NOMO-1 (cell line): ENCODE measurements around the gene CAMSAP1.

Experiments used
- DNase-seq, 2 experiments: peaks; one replicate each; lab custom pipeline; 2025; ENCODE audit not compliant: unreplicated experiment in 2 of 2; lab: John Stamatoyannopoulos, UW

CAMSAP1 gene

DNA sequence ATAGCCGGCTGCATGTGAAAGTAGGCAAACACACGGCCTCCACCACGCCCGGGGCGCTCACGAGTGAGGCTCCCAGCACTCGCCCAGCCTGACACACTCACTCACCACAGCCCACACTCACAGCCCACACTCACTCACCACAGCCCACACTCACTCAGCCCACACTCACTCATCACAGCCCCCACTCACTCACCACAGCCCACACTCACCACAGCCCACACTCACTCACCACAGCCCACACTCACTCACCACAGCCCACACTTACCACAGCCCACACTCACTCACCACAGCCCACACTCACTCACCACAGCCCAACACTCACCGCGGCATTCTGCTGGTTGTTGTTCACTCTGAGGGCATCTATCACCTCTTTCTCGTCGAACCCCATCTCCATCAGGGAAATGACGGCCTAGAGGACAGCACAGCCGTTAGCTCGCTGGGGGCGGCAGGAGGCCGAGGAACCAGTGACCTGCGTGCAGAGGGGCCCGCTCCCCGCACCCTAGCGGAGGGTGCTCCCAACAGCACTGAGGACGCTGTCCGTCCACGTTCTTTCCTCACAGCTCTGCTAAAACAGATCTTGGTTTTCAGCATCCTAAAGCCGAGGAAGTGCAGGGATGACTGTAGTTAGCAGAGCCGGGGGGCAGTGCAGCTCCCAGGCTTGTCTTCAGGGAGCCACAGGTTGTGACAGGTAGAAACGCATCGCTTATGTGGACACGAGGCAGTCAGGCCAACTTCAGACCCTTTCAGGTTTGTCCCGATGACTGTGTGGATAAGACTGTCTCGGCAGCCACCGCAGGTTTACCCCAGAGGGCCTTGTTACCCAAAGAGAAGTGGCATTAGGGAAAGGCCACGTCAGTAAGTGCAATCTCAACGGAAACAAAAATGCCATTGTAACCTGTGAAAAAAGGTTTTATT is 32.3 kb upstream of the CAMSAP1 start:
- DNase-seq = no peak

DNA sequence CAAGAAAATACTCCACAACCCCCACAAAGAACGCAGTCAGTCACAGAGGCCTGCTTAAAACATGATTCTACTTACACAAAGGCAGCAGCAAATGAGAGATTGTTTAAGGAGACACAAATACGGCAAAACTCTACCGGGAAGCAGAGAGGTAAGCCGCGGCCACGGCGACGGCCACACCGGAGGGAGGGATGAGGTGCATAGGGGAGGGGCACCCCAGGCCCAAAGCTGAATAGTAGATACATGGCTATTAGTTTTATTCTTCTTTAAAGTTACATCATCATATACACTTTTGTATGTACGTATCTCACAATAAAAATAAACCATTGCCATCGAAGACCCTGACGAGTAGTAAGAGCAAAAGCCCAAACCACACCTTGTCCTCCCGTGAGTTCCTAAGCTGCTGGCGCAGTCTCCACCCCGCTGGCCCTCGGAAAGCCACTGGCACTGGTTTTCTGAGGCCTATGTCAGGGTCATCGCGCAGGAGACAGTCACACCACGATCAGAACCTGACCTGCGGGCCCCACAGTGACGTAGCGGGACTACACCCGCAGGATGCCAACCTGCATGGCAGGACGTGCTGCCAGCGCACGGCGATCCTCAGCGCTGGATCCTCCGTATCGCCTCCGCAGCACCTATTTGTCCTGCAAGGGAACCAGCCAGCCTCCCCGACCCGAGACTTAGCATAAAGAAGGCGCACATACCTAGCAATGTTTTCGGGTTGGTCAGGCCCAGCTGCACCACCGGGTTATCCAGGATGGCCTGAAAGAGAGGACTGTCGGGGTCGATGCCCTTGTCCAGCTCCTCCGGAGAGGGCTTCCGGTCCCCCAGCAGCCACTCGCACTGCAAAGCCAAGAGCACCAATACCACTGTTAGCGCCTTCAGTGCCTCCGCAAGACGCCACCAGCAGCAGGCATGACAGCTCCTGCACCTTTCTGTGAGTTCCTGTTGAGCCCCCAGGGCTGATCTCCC is 30.5 kb upstream of the CAMSAP1 start:
- DNase-seq = no peak

DNA sequence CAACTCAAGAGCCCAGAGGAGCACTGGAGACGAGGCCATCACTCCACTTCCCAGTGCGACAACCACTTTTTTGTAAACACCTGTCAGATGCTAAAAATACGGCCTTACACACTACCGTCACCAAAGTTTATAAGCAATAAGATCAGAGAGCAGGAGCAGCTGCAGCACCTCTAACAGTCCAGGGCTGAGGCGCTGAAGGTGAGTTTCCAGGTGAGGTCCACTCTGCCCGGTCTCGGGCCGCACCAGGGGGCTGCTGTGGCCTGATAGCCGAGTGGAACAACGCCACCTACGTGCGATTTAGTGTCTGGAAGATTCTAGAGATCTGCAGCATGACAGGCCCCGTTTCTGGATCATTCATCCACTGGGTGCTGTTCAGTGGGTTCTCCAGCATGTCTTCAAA is 25.8 kb upstream of the CAMSAP1 start:
- DNase-seq = no peak

DNA sequence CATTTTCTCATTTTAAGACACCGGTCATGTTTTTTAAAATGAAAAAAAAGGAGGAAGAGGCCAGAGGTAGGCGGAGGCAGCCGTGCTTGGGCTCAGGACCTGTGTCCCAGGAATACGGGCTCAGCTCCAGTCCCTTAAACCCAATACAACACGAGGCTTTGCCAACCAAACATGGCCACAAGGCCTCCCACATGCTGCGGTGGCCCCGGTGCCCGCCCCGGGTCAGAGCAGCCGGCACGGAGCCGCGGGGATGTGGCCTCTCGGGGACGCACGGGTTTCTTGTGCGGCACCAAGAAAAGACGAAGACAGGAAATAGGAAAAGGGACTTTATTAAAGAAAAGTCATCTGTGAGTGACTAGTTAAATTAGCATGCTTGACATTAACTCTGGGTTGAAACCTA is 25.3 kb upstream of the CAMSAP1 start:
- DNase-seq = no peak

DNA sequence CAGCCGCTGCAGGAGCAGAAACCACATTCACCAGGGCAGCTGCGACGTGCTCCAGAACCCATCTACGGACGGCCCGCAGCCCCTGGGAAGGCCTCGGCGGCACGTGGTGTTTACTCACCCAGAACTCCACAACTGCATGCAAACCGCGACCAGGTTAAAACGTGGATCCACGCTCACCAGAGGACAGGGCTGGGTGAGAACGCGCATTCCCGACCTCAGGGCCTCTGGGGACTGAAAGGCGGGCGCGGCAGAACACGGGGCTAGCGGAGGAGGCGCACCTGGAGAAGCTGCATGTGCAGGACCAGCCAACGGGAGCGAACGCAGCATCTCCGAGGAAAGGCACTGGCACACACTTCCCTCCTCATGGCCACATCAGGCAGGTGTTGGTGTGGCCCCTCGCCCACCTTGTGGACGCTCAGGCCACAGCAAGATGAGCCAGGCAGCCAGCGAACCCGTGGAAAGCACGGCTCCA is 24.0 kb upstream of the CAMSAP1 start:
- no peak for DNase-seq

DNA sequence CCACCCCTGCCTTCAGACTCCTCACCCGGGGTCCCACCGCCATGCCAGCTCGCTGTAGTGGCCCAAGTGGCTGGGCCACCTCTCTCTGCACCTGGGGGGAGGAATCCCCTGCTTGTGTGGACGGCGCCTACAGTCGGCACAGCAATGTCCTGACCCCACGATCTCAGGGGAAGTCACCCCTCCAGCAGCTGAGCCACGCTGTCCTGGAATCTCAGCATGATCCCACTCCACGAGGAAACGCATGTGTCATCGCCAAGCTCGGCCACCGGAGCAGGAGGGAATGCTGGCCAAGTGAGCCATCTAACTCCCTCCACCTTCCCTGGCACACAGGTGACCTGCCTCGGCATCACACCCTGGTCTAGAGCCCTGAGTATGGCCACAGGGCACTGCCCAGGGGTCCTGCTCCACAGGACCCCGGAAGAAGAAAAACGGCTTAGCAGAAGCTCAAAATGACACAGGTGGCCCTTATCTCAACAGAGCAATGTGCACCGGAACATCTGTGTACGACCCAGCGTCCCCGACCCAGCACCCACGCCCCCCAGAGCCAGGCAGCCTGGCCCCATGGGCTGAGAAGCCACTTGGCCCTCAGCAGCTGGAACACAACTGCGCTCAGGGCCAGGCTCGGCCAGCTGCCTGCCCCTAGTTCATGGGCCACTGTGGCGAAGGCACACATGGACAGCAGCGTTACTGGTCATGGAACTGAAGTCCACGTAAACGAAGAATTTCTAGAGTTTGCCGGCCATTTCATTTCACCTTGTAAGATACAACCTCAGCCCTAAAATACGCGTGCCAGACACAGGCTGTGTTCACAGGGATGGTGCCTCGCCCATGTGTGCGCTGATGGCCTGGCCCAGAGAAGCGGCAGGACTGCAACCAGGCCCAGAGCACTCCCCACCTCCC is 23.4 kb upstream of the CAMSAP1 start:
- no peak for DNase-seq

DNA sequence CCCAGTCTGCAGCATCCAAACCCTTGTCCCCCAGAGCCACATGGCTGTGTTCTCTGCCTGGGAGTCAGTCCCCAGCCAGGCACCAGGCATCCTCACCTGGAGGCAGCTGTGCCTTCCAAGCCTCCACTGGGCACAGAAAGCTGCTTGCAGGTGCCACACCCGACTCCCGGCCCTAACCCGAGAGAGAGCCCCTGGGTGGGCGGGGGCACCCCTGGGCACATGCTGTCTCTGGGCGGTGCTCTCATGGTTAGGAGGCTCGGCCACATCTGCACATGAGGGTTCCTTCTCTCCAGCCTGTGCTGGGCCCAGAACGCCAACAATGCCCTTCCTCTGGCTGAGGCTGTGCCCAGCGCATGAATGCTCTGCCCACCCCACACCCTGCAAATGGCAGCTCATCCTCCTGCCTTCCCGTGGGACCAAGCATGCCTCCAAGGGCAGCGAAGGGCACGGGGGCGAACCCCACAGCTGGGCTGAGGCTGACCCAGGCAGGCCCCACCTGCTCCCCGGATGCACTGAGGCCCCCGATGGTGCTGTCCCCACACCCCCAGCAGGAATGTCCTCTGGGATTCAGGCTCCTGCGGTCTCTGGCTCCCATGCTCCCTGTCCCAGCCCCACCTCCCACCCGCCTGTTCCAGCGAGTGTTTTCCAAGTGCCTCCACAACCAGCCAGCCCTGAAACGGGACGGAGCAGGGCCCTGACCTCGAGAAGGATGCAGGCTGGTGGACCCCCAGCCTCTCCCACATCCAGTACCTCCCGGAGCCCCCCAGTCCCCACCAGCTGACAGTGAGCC is 22.5 kb upstream of the CAMSAP1 start:
- no peak for DNase-seq

DNA sequence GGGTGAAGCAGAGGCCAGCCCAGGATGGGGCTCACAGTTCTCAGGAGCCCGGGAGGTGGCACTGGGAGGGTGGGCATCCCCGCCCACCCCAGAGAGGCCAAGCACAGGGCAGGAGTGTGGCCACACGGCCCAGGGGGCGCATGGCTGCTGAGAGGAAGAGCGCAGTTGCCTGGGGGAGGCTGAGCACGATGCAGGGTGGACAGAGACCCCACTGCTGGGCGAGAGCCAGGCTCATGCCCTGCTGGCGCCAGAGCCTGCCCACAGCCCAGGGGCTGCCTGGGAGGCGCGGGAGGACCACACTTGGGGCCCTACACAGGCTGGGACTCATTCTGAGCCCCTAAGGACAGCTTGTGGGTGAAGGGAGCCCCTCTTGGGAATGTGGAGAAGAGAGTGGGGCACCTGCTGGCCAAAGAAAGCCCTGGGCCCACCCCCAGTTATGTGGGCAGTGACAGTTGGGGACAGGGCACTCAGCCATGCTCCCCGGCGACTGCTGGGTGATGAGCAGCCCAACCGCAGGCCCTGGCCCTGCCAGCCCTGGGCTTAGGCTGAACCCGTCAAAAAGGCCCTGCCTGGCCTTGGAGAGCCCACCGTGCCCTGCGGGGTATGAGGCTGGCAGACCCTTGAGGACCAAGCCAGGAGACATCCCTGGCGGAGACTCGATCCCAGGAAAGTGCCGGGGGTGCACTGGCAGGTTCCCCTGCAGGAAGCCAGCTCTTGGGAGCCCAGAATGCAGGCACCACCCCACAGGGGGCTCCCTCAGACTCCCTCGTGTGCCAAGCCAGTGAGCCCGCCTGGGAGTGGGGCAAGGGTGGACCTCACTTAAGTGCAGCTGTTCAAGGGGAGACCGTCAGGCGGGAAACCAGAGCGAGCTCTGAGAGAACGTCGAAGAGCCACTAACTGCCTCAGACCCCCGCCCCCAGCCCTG is 21.6 kb upstream of the CAMSAP1 start:
- no peak for DNase-seq

DNA sequence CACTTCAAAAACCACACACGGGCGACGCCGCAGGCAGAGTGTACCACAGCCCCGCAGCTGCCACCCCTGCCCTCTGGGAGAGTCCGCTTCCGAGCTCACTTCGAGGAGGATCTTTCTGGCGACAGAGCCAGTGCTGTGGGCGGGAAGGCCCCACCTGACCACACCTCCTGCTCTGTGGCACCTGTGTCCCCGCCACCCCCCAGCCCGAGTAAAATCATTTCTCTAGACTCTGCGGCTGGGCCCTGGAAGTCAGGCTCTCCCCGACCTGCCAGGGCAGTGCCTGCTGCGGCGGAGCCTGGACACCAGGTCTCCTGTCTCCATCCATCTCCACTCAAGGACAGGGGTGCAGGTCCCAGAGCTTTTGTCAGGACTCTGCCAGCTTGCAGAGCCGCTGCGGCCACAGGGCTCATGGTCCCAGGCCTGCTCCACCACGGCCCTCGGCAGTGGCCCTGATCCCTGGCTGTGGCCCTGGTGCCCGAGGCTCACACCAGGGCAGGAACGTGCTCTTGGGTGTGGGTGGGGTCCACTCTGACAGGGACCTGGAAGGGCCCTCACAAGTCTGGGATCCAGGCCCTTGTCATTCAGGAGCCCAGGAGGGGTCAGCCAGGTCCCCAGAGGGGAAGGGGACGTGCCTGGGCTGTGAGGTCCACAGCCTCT is 20.9 kb upstream of the CAMSAP1 start:
- no peak for DNase-seq

DNA sequence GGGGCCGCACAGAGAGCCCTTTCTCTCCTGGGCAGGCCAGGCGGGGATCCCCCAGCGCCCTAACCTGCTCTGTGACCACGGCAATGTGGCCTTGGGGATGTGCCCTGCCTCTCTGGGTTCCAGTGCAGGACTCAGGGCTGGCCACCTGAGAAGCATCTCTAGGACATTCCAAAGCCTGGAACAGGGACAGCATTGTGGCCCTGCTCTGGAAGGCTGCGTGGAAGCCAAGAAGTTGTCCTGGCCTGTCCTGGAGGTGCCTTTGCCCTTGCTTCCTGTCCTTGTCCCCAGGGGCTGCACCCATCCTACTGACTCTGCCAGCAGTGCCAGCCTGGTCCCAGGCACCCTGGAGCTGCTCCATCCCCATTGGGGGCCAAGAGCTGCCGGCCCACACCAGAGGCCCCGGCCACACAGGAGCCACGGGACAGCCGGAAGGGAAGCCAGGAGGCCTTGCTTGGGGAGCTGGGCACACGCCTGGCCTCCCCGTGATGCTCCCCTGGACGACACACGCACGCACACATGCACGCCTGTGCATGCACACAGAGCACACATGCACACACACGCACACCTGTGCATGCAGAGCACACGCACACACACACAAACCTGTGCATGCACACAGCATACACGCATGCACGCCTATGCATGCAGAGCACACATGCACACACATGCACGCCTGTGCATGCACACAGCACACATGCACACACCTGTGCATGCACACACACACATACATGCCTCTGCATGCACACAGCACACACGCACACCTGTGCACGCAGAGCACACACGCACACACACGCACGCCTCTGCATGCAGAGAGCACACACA is 20.1 kb upstream of the CAMSAP1 start:
- no peak for DNase-seq

DNA sequence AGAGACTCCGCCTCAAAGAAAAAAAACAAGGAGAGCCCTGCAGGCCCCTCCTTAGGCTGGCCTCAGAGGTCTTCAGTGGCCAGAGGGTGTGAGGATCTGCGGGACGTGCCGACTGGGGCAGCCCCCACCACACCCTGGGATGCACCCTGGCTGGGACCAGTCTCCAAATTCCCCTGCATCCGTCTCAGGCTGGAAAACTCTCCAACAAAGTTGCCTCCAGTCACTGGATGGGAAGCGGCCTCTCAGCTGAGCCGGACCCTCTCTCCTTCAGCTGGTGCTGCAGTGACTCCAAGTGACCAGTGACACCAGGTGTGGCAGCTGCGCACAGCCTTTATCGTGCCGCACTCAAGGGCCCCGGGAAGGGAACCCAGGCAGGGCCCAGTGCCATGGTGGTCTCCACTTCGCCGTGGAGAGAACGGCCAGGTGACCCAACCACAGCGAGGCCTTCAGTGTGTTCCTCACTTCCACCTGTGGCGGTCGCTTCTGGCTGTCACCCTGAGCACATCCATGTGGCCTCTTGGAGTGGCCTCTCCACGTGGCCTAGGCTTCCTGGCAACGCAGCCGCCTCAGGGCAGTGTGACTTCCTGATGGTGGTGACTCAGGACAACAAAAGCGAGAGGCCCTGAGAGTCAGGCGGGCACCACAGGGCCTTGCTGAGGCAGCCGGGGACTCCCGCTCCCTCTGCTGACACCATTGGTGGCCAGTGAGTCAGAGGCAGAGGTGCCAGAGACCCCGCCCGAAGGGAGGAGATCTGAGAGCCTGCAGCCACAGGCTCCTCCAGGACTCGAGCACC is 19.3 kb upstream of the CAMSAP1 start:
- DNase-seq = peak; percentile 76 to 87

DNA sequence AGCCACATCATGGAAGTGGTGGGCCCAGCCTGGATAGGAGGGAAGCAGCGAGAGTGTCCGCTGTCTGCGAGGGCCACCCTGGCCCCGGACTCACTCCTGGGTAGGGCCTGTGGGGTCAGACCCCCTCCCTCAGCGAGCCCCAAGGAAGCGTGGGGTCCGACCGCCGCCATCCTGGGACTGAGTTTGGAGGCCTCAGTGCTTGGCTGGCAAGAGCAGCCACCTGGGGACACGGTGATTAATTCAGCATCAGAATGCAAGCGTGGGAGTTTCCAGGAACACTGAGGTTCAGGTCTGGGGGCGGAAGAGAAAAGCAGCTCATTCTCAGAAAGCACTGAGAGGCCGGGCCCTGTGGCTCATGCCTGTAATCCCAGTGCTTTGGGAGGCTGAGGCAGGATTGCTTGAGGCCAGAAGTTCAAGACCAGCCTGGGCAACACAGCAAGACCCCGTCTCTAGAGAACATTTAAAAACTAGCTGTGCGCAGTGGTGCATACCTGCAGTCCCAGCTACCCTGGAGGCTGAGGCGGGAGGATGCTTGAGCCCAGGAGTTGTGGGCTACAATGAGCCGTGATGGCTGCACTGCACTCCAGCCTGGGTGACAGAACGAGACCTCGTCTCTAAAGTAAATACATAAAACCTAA is 18.3 kb upstream of the CAMSAP1 start:
- no peak for DNase-seq

DNA sequence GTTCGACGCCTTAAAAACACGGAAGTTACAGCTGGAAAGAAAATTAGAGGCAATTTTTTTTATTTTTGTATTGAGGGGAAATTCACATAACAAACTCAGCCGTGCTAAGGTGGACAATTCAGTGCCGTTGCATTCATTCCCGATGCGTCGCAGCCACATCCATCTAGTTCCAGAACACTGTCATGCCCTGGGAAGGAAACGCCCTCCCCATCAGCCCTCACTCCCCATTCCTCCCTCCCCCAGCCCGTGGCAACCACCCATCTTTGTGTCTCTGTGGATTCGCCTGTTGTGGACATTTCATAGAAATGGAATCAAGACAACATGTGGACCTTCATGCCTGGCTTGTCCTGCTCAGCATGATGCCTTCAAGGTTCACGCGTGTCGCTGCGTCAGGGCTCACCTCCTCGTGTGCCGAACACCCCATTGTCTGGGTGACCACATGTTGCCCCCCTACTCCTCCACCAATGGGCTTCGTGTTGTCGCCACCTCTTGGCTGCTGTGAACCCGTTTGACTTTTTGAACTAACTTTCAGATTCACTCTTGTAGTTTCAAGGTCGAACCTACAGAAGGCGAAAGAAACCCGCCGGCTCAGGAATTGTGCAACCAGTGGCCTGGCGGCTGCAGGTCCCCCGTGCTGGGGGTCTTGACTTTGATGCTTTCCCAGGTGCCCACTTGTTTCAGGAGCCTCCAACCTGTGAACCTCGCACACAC is 17.4 kb upstream of the CAMSAP1 start:
- DNase-seq = no peak

DNA sequence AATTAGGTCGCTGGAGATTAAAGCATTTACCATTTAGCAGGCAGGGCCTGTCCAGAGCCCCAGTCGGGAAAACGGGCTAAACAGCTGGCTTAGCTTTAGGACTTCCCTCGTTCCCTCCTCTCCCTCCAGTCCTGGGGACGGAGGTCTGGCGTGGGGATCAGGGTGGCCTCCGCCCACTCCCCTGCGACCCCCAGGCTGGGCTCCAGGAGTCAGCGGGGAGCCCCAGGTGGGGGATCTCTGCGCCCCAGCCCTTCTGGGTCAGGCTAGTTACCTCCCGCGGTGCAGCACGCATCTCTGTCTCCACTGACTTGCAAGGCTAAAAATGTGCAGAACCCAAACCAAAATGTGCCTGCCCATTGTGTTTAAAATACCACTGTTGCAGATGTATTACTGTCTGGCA is 16.2 kb upstream of the CAMSAP1 start:
- DNase-seq = no peak

DNA sequence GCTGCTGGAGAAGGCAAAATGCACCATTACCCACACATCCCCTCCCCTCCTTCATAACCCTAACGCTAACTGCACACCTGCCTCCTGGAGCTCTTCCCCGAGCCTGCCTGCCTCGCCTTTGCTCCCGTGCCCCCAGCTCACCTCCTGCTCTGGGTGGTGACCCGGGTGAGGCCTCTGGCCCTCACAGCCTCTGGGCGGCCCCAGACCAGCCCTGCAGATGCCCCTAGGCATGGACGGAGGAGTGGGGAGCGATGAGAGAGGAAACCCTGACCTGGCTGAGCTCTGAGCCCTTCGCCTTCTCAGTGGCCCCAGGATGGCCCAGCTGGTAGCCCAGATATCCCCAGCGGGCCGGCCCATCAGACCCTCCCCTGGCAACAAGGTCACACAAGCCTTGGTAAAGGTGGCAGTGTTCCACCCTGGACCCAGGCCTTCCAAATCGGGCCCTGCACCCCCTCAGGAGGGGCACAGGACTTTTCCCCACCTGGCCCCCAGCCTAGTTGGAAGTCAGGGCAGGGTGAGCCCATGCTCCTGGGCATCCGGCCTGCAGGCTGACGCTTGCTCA is 14.5 kb upstream of the CAMSAP1 start:
- no peak for DNase-seq
